ENCODE measurements around the gene NINL. TPM values are rescaled to one million over a fixed set of nuclear protein-coding genes. Genes with fewer than 3 reads are reported as not detected.
A peak's percentile ranks its signal among the peaks of the same experiment; 100 is the strongest.

NINL gene
- total RNA-seq, 1 donor from 2014 or later = 5.0 TPM

DNA sequence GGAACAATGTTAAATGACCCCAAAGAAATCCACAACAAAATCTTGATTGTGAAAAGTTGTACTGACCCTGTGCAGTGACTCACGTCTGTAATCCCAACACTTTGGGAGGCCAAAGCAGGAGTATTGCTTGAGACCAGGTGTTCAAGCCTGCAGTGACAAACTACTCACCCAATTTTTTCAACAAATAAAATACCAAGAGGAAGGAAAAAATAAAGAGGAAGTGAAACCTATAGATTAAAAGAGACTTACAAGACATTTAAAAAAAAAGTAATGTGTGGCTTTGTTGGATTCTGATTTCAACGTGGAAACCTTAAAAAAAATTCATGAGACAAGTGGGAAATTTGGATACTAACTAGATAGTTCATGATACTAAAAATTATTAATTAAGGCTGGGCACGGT lies 146.0 kb downstream of the NINL start:
- DNase-seq (ENCODE audit: low read depth) = no peak
- H3K36me3 ChIP-seq (ENCODE audit: control insufficient read depth, insufficient read depth, low read length) = no peaks in the 10 kb centered on the region
- H3K4me3 ChIP-seq (ENCODE audit: low read depth, low read length) = no peak overlapping the region
- no peaks in the 10 kb centered on the region for H3K27me3 ChIP-seq (ENCODE audit: control insufficient read depth, insufficient read depth, low read length)
- TF ChIP-seq, protein P1, sequence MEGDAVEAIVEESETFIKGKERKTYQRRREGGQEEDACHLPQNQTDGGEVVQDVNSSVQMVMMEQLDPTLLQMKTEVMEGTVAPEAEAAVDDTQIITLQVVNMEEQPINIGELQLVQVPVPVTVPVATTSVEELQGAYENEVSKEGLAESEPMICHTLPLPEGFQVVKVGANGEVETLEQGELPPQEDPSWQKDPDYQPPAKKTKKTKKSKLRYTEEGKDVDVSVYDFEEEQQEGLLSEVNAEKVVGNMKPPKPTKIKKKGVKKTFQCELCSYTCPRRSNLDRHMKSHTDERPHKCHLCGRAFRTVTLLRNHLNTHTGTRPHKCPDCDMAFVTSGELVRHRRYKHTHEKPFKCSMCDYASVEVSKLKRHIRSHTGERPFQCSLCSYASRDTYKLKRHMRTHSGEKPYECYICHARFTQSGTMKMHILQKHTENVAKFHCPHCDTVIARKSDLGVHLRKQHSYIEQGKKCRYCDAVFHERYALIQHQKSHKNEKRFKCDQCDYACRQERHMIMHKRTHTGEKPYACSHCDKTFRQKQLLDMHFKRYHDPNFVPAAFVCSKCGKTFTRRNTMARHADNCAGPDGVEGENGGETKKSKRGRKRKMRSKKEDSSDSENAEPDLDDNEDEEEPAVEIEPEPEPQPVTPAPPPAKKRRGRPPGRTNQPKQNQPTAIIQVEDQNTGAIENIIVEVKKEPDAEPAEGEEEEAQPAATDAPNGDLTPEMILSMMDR (IDR thresholded peaks at IDR 0.05; ENCODE audit: insufficient read depth, low read length, severe bottlenecking) = no peak
- no peak for FAIRE-seq

DNA sequence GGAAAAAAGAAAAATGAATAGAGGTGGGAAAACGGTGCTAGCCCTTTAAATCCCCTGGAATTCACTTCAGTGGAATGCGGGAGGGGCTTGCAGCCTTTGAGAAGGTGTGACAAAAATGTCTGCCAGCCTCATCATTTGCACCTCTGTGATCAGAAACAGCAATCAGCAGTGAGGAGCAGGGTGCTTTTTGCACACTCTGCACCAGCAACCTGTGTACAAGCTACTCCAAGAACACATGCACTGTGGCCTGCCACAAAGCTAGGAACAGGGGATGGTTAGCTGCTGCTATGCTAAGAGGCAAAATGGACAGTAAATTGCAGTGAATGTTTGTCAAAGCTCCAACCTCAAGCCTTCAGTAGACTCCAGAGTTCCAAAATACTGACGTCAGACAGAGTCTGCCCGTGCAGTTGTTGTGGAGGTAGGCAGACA lies 148.2 kb downstream of the NINL start:
- FAIRE-seq = no peak
- Histone ChIP-seq H3K4me3 (ENCODE audit: low read depth, low read length) (no peak overlapping the region), H3K36me3 (ENCODE audit: control insufficient read depth, insufficient read depth, low read length) (no peaks in the 10 kb centered on the region), H3K27me3 (ENCODE audit: control insufficient read depth, insufficient read depth, low read length) (no peaks in the 10 kb centered on the region)
- DNase-seq (ENCODE audit: low read depth) = peak; percentile 28
- TF ChIP-seq, protein P1 (IDR thresholded peaks at IDR 0.05; ENCODE audit: insufficient read depth, low read length, severe bottlenecking) = no peak

DNA sequence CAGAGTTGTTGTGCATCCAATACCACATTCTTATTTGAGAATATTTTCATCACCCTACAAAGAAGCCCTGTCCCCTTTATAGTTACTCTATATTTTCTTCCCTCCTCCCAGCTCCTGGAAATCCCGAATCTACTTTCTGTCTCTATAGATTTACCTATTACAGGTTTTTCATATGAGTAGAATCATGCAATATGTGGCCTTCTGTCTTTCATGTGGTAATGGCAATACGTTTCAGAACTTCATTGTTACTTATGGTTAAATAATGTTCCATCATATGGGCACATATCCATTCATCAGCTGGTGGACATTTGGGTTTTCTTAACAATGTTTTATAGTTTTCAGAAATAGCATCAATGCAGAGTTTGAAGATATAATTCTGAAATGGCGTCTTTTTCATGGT lies 160.8 kb downstream of the NINL start:
- FAIRE-seq (no peak), DNase-seq (ENCODE audit: low read depth) (no peak)

DNA sequence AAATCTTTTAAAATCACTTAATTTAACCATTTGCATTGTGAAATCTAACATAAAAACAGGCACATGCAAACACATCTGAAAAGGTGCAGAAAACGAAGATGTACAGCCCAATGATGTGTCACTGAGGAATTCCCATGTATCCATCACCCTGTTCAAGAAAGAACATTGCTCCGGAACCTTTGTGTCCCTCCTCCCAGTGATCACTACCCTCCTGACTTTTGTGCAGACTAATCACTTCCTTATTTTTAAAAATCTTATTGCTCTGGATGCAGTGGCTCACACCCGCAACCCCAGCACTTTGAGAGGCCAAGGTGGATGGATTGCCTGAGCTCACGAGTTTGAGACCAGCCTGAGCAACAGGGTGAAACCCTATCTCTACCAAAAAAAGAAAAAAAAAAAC lies 163.3 kb downstream of the NINL start:
- peaks cover 2% of the 10 kb centered on the region for H3K36me3 ChIP-seq (ENCODE audit: control insufficient read depth, insufficient read depth, low read length)
- DNase-seq (ENCODE audit: low read depth) (no peak), FAIRE-seq (no peak)
- TF ChIP-seq, protein P1 (IDR thresholded peaks at IDR 0.05; ENCODE audit: insufficient read depth, low read length, severe bottlenecking) = no peak
- H3K4me3 ChIP-seq (ENCODE audit: low read depth, low read length) = no peak overlapping the region
- H3K27me3 ChIP-seq (ENCODE audit: control insufficient read depth, insufficient read depth, low read length) = no peaks in the 10 kb centered on the region

More for the DNA sequence above, 160.8 kb downstream of the NINL start:
- Histone ChIP-seq H3K4me3 (ENCODE audit: low read depth, low read length) (no peak overlapping the region), H3K27me3 (ENCODE audit: control insufficient read depth, insufficient read depth, low read length) (no peaks in the 10 kb centered on the region), H3K36me3 (ENCODE audit: control insufficient read depth, insufficient read depth, low read length) (peaks cover 1% of the 10 kb centered on the region)
- TF ChIP-seq, protein P1 (IDR thresholded peaks at IDR 0.05; ENCODE audit: insufficient read depth, low read length, severe bottlenecking) = no peak

DNA sequence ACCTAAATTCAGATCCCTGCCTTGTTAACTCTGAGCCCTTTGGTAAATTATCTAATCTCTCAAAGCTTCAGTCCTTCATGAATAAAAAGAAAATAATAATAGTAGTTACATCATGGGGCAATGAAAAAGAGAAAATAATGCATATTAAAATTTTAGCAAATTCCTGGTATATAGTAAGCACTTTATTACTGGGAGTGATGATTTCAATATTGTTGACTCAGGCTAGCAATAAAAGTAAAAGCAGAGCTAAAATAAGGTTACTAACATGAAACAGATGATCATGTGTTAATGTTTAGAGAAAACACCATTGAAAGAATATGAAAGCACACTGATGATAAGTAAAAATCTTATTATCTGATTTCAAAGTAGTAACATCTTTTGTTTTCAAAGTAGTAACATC lies 164.2 kb downstream of the NINL start:
- Histone ChIP-seq H3K4me3 (ENCODE audit: low read depth, low read length) (no peak overlapping the region), H3K36me3 (ENCODE audit: control insufficient read depth, insufficient read depth, low read length) (peaks cover 1% of the 10 kb centered on the region), H3K27me3 (ENCODE audit: control insufficient read depth, insufficient read depth, low read length) (no peaks in the 10 kb centered on the region)
- no peak for FAIRE-seq
- TF ChIP-seq, protein P1 (IDR thresholded peaks at IDR 0.05; ENCODE audit: insufficient read depth, low read length, severe bottlenecking) = no peak
- DNase-seq (ENCODE audit: low read depth) = no peak

DNA sequence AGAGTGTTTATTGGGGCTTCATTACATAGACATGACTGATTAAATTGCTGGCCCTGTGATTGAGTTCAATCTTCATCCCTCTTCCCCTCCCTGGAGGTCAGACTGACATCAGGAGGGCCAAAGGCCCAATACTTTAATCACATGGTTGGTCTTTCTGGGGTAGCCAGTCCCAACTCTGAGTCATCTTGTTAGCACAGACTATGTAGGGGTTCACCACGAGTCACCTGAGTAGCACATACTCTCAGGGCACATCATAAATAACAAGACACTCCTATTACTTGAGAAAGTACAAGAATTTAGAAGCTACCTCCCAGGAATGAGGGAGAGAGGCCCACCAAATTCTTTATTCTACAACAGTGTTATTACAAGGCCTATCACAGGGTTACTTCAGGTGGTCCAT lies 166.6 kb downstream of the NINL start:
- TF ChIP-seq, protein P1 (IDR thresholded peaks at IDR 0.05; ENCODE audit: insufficient read depth, low read length, severe bottlenecking) = no peak
- peak; percentile 63 for DNase-seq (ENCODE audit: low read depth)
- no peak for FAIRE-seq
- Histone ChIP-seq H3K36me3 (ENCODE audit: control insufficient read depth, insufficient read depth, low read length) (peaks cover 1% of the 10 kb centered on the region), H3K4me3 (ENCODE audit: low read depth, low read length) (no peak overlapping the region), H3K27me3 (ENCODE audit: control insufficient read depth, insufficient read depth, low read length) (no peaks in the 10 kb centered on the region)

Measured in bronchial epithelial cell (primary cell).